Measurements from ENCODE around the gene FOLR2. TPM values are rescaled to one million over a fixed set of nuclear protein-coding genes. Genes with fewer than 3 reads are reported as not detected.
A peak's percentile ranks its signal among the peaks of the same experiment; 100 is the strongest.

The FOLR2 gene
- total RNA-seq, 1 donor from 2014 or later, result 19.4 TPM

- peak overlapping the region; percentile 97 for H3K27ac ChIP-seq
- H3K9me3 ChIP-seq, result no peaks in the 10 kb centered on the region
- no peak for TF ChIP-seq POLR2A (IDR thresholded peaks at IDR 0.05)
- TF ChIP-seq CTCF (IDR thresholded peaks at IDR 0.05), result no peak
- TF ChIP-seq POLR2AphosphoS5 (IDR thresholded peaks at IDR 0.05; ENCODE audit: insufficient read depth in 1 of 2, low read depth in 1 of 2), result no peak
- H3K36me3 ChIP-seq, result no peaks in the 10 kb centered on the region
- H3K4me1 ChIP-seq, result peaks cover 31% of the 10 kb centered on the region
- intact Hi-C loops (cut with DNase I), result no loop called here
- peak overlapping the region; percentile 89 to 94 for H3K4me3 ChIP-seq
- no peaks in the 10 kb centered on the region for H3K27me3 ChIP-seq
- peak; percentile 43 to 89 for DNase-seq (ENCODE audit: extremely low spot score in 2 of 2)
These were observed 5.7 kb downstream of the FOLR2 start for GRCh38 chr11:72222106-72222891.

- no peaks in the 10 kb centered on the region for H3K27me3 ChIP-seq
- H3K36me3 ChIP-seq, result no peaks in the 10 kb centered on the region
- TF ChIP-seq POLR2AphosphoS5 (IDR thresholded peaks at IDR 0.05; ENCODE audit: insufficient read depth in 1 of 2, low read depth in 1 of 2) (peak in 1 of 2 donors; percentile 93), POLR2A (IDR thresholded peaks at IDR 0.05) (peak in 1 of 2 donors; percentile 44), CTCF (IDR thresholded peaks at IDR 0.05) (peak in 2 of 3 experiments; percentile 14 to 38)
- peak in 1 of 2 donors; percentile 95 for DNase-seq (ENCODE audit: extremely low spot score in 2 of 2)
- peaks cover 31% of the 10 kb centered on the region for H3K4me1 ChIP-seq
- peak overlapping the region; percentile 97 for H3K27ac ChIP-seq
- no peaks in the 10 kb centered on the region for H3K9me3 ChIP-seq
- peak overlapping the region; percentile 89 to 94 for H3K4me3 ChIP-seq
- intact Hi-C loops (cut with DNase I), result no loop called here
These were observed 6.5 kb downstream of the FOLR2 start for GRCh38 chr11:72222907-72223614.

GRCh38 chr11:72223615-72224563, 7.3 kb downstream of the FOLR2 start:
- peaks cover 31% of the 10 kb centered on the region for H3K4me1 ChIP-seq

More at GRCh38 chr11:72223615-72224563, 7.3 kb downstream of the FOLR2 start:
- Histone ChIP-seq H3K9me3 (no peaks in the 10 kb centered on the region), H3K27me3 (no peaks in the 10 kb centered on the region), H3K36me3 (peaks cover 0 to 4% of the 10 kb centered on the region in 2 donors), H3K4me3 (peak overlapping the region; percentile 89 to 94), H3K27ac (peak overlapping the region; percentile 97)
- peak in 1 of 2 donors; percentile 87 for DNase-seq (ENCODE audit: extremely low spot score in 2 of 2)
- intact Hi-C loops (cut with DNase I), result no loop called here
- no peak for TF ChIP-seq CTCF (IDR thresholded peaks at IDR 0.05)
- peak in 1 of 2 donors; percentile 3 for TF ChIP-seq POLR2A (IDR thresholded peaks at IDR 0.05)
- TF ChIP-seq POLR2AphosphoS5 (IDR thresholded peaks at IDR 0.05; ENCODE audit: insufficient read depth in 1 of 2, low read depth in 1 of 2), result peak in 1 of 2 donors; percentile 71
